SHP77 treated with DMSO at 0.1 percent for 48 hours (cell line): Measurements from ENCODE around the gene SELENOI.
"Not testable (repeated sequence)": the region's sequence is repeated elsewhere in the genome, so short reads cannot be mapped to it uniquely, and the experiment has no call there.

Experiments
- DNase-seq: peaks from one replicate; lab custom pipeline; 2025; lab: John Stamatoyannopoulos, UW

SELENOI gene

DNA sequence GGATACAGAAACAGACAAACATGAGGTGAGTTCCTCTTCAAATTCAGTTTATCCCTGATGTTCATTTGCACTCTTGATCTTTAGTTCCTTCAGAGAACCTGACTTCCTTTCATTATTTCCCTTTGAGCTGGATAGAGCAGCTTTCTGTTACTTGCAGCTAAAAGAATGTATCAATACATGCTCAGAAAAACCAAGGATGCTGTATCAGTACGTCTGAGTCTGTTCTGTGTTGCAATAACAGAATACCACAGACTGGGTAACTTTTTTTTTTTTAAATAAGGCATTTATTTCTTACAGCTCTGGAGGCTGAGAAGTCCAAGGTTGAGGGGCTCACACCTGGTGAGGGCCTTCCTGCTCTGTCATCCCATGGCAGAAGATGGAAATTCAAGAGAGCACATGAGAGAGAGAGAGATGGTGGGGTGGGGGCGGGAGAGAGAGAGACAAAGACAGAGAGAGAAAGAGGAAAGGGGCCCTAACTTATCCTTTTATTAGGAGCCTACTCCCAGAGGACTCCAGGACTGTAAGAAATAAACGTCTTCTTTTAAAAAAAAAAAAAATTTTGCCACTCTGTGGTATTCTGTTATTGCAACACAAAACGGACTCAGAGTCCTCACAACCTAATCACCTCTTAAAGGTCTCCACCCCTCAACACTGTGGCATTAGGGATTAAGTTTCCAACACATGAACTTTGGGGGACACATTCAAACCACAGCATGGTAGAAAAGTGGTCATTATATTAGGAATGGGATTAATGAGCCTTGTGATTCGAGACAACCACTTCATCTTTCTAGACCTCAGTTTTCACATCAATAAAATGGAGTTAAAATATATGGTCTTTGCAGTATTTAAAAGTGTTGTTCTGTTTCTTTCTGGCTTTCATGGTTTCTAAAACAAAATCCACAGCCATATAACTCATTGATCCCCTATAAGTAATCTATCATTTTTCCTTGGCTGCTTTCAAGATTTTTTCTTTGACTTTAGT lies 18.4 kb upstream of the SELENOI start:
- DNase-seq: no peak

DNA sequence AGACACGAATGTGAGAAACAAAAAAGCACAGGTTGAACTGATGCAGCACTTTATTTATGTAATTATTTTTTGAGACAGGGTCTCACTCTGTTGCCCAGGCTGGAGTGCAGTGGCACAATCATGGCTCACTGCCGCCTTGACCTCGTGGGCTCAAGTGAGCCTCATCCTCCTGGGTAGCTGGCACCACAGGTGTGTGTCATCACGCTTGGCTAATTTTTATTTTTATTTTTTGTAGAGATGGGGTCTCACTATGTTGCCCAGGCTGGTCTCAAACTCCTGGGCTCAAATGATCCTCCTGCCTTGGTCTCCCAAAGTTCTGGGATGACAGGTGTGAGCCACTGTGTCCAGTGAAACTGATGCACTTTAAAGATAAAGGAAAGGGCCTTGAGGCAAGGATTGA lies 16.9 kb upstream of the SELENOI start:
- DNase-seq: not testable (repeated sequence)

- DNase-seq: peak; percentile 26
These were observed 15.8 kb upstream of the SELENOI start for GRCh38 chr2:26330114-26330549.

GRCh38 chr2:26330604-26331003 lies 15.3 kb upstream of the SELENOI start:
- DNase-seq: no peak

- not testable (repeated sequence) for DNase-seq
These were observed 14.6 kb upstream of the SELENOI start for GRCh38 chr2:26331321-26331720.

- DNase-seq: no peak
These were observed 12.7 kb upstream of the SELENOI start for GRCh38 chr2:26333293-26333692.

- DNase-seq: no peak
These were observed 10.7 kb upstream of the SELENOI start for GRCh38 chr2:26335231-26335630.

GRCh38 chr2:26336719-26337118 lies 9.2 kb upstream of the SELENOI start:
- no peak for DNase-seq

DNA sequence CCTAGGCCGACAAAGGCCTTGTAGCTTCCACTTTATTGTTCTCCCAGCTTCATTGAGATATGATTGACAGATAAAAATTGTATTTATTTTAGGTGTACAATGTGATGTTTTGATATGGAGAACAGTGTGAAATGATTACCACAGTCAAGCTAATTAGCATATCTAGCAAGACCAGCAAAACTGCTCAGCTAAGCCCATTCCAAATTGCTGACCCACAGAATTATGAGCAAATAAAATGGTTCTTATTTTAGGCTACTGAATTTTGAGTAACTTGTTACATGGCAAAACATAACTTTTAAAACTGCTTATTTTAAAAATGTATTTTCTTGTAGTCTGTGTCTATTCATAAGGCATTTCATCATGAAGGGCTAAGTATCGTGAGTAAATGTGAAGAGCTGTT lies 8.6 kb upstream of the SELENOI start:
- no peak for DNase-seq

- no peak for DNase-seq
These were observed 5.1 kb upstream of the SELENOI start for GRCh38 chr2:26340831-26341230.

DNA sequence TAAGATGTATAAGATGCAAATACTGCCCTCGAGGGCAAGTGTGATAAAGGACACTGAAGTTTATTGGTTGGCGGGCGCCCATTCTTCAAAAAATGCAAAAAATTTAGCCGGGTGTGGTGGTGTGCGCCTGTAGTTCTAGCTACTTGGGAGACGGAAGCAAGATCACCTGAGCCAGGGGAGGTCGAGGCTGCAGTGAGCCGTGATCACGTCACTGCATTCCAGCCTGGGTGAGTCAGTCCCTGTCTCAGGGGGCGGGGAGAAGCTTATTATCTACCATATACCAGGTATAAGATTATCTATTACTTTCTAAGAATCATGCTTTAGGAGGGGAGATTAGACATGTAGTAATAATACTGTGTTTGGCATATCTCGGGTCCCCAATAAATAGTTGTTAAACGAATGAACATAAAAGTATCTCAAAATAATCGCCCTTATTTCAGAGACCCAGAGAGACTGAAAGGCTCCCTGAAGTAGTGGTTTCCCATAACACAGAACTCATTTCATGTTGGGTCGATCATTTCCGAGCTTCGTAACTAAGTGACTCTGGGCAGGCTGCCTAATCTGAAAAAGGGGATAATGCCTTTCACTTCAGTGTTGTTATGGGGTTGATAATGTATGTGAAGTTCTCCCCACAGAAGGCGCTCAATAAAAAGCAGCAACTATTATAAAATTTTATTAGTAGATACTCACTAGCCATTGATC lies 1.2 kb upstream of the SELENOI start:
- DNase-seq: no peak

DNA sequence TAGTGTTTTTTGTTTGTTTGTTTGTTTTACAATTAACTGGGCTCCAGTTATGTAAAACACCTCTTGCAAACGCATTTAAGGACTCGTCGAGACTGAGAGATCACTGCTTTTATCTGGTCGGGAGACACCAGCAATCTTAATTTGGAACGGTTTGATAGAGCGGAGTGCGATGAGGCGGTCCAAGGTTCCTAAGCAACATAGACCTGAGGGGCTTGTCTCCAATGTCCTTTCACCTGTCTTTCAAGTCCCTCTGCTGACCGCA lies 729 bp upstream of the SELENOI start:
- DNase-seq: no peak

DNA sequence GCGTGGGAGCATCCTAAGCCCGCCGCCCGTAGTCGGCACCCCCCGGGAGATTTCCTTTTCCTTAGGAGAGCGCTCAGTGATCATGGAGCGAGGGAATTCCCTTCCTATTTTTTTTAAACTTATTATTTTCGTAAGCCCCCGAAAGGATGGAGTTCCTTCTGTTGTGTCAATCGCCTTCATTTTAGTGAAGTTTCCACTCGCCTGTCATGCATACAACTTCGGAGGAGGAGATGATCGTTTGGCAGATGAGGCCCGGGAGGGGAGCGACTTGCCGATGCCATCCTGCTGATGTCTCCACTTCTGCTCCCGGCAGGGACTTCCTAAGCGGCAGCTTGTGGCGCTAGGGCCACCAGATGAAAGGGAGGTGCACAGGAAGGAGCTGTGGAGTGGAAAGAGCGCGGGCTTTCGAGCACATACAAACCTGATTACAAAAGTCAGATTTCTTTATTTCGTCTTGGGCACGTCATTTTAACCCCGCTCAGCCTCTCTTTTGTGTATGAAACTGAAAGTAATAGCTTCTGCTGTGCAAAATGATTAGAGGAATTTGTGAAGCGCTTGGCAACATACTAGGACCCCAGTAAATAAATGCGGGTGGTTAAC lies 611 bp downstream of the SELENOI start, which contains the start of gene ADGRF3:
Gene ADGRF3, minus strand, starts transcription at position 336 of the 600 bp plus-strand sequence. CDS start 555 bp downstream, outside the sequence.
- no peak for DNase-seq

DNA sequence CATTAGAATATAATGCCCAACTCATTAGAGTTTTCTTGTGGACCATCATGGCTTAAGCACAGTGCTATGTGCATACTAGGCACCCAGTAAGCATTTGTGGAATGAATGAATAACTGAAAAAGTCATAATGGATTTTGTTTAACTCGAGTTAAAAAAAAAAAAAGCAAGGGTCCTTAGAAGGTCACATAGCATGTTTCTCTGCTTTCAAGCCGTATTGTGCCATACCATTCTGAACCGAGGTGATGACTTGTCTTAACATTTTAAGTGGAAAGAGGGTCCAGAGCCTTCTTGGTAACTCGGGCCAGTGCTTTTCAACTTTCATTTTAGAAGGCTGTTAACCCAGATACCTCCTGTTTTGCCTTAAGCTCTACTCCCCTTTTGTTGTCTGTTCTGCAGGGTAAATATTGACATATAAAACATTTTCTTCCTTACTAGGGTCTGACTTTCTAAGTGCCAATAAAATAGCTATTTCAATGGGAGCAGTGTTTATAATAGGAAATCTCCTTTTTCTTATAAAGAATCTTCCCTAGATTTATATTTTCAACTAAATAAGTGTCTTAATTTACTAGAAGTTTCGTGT lies 1.4 kb downstream of the SELENOI start:
- DNase-seq: no peak

- no peak for DNase-seq
These were observed 3.7 kb downstream of the SELENOI start for GRCh38 chr2:26349690-26350089.

DNA sequence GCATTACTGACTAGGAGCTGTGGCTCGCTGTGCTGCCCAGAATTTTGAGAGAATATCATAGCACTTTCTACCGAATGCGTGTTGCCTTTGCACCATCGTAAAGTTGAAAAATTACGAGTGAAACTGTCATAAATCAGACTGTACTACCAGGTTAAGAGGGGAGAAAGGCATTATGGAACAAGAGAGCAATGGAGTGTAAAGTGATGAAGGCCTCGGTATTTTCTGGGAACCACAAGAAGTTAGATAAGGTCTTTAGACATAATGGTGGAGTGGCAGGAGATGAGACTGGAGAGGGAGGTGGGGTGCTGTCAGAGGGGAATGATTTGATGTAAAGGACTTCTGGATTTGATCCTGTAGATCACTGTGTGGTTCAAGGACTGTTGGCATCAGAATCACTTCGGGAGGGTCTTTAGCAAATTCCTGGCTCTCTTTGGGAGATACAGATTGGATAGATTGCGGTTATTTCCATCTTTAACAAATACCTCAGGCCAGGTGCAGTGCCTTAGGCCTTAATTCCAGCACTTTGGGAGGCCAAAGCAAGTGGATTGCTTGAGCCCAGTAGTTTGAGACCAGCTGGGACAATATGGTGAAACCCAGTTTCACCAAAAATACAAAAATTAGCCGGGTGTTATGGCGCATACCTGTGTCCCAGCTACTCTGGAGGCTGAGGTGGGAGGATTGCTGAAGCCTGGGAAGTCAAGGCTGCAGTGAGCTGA lies 5.6 kb downstream of the SELENOI start:
- DNase-seq: no peak

DNA sequence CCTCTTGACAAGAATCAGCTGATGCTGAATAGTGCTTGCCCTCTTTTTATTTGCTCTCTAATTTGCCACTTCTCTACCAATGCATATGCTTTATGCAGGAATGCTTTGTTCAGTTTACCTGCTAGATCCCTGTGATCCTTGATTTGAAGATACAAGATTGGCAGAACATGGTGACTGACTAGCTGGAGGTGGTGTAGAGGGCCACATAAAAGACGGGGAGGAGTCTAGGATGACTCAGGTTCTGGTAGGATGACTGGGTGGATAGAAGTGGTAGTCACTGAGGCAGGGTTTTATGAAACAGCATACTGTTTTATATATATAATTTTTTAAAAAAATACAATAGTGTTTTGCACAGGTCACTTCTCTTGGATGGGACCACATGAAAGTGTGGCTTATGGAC lies 6.9 kb downstream of the SELENOI start:
- no peak for DNase-seq

DNA sequence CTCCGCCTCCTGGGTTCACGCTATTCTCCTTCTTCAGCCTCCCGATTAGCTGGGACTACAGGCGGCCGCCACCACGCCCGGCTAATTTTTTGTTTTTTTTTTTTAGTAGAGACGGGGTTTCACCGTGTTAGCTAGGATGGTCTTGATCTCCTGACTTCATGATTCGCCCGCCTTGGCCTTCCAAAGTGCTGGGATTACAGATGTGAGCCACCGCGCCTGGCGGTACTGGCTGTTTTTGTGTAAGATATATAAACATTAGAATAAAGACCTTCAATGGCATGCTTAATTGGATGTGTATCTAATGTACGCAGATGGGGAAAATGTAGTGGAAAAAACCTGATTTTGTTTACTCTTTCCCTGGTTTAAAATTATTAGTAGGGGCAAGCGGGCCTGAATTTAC lies 8.5 kb downstream of the SELENOI start:
- DNase-seq: not testable (repeated sequence)

DNA sequence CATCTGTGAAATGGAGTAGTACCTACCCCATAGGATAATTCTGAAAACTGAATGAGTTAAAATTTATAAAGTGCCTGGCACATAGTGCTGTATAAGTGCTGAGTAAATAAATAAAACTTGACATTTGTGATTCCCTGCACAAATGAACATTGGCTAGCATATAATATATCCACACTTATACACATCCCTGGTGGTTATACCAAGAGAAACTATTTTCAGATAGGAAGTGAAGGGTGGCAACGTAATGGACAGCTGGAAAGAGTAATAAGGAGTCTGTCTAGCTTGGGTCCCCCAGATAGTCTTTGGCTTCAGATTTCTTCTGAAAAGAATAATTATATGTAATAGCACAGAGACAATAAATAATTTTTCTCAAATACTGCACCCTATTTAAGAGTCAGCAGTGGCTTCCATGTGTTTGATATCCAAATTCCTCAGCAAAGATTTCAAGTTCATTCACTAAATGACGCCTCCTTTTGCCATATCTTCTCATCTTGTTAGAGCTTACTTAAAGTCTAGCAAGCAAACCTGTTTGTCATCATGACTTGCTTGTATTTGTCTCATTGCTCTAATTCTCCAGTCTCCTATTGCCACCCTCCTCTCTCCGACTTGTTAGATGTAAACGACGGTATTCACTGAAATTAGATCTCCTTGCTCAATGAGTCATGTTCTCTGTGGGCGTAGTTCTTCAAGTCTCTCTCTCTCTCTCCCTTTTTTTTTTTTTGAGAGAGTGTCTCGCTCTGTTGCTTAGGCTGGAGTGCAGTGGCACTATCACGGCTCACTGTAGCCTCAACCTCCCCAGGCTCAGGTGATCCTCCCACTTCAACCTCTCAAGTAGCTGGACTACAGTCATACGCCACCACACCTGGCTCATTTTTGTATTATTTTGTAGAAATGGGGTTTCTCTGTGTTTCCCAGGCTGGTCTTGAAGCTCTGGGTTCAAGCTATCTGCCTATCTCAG lies 9.4 kb downstream of the SELENOI start:
- DNase-seq: no peak

DNA sequence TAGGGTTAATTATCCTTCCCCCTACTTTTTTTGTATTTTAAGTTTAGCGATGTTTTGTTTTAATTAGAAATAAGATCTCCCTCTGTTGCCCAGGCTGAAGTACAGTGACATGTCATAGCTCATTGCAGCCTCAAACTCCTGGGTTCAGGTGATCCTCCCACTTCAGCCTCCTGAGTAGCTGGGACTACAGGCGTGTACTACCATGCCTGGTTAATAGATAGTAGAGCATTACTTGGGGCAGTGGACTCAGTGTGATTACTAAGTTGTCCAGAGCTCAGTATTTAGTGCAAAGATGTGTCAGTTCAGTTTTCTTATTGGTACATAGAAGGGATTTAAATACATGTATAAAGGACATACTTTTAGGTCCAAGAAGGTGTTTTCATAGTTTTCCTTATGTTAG lies 10.2 kb downstream of the SELENOI start:
- DNase-seq: no peak

DNA sequence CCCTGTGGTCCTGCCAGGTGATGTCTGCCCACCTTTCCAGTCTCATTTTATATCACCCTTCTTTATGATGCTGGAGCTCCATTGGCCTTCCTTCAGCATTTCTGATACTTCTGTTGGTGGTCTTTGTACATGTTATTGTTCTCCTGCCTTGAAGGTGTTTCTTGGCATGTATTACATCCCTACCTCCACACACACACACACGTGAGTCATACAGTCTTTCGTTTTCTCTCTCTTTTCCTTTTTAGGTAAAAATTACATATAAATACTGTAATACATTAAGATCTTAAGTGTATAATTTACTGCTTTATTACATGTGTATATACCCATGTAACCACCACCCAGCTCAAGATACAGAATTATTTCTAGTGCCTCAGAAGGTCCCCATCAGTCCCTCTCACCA lies 10.8 kb downstream of the SELENOI start:
- no peak for DNase-seq
